ENCODE measurements around the gene TWIST2.

Gene TWIST2

DNA sequence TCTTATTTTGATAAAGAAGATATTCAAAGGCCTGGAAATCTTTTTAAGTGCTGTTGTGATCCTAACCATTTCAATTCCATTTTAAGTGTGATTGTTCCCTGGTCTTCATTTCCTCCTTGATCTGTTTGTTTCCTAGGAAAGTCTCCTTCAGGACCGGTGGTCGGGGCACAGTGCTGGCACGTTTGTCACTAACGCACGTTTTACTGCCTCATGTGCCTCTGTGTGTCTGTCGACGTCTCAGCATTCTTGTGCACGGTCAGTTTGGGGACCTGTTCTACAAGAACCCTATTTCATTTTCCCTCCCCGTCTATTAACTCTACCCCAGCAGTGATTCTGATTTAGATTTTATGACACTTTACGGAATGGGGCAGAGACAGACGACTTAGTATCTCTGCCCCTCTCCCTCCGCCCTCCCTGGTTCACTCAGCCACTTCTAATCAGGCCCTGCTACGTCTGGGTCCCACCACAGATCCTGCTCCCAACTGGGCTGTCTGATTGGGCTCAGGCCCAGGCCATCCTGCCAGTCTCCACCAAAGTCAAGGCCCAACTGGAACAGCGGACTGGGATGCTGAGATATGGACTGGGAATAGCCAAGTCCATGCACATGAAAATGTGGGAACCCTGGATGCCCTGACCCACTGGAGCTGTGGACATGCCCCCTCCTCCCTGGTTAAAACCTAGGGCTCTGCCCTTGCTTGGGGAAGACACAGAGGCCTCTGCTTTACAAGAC lies 95.6 kb downstream of the TWIST2 start:
- no peak for DNase-seq

DNA sequence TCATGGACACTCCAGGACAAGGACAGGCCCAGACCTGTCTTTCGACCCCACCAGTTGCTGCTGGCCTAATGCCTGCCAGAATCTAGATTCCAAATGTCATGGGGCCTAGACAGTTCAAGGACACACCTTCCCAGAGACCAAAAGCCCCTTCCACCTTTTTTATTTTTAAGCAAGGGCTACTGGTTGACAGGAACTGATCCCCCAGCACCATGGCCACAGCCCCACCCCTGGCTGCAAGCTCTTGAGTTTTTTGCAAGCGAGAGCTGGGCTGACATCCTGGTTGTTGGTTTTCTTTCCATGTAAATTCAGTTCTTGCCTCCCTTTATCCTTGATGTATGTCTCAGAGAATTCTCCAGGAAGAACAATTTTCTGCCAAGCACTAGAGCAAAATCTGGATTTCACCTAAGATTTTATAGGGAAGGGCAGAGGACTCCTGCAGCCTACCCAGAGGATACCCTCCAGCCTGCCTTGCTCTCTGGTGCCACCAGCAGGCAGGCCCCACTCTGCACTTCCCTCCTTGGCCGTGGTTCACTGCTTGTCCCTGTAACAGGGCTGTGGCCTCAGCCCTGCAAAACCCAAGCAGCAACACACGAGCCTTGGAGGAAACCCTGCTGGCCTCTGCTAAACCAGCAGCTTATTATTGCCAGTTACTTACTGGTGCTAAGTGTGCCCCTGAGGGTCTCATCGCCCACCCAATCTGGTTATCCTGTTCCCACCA lies 97.7 kb downstream of the TWIST2 start:
- no peak for DNase-seq

DNA sequence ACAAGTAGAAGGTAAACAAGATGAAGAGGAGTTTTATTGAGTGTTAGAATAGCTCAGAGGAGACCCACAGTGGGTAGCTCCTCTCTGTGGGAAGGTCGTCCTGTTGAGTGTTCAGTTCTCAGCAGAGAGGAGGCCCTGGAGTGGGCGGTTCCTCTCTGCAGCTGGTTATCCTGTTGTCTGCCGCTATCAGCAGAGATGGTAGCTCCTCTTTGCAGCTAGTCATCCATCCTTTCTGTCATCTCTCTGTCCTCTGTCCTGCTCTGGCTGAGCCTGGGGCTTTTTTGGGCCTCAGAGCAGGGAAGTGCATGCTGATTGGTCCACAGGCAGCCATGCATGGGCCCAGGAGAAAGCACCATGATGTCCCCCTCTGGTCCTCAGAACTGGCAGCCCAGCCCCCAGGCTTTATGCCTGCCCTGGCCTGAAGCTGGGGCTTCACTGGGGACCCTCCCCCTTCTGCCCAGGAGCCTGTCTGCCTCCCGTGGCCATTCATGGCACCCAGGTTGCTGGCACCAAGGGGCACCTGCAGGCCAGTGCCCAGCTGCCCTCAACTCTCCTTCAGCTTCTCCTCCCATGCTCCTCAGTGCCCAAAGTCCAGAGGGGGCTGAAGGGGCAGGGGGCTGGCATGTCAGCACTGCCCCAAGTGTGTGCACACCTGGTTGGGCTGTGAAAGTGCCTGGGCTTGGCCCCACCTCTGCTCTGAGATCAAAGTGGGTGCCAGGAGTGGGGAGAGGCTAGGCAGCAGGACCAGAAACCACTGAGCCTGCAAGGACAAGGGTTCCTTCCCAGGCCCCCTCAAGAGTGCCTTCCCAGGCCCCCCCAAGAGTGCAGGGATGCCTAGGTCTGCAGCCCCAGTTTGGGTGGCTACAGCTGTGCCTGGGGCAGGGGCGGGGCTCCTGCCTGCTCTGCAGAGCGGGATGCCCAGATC lies 98.7 kb downstream of the TWIST2 start:
- DNase-seq = no peak

DNA sequence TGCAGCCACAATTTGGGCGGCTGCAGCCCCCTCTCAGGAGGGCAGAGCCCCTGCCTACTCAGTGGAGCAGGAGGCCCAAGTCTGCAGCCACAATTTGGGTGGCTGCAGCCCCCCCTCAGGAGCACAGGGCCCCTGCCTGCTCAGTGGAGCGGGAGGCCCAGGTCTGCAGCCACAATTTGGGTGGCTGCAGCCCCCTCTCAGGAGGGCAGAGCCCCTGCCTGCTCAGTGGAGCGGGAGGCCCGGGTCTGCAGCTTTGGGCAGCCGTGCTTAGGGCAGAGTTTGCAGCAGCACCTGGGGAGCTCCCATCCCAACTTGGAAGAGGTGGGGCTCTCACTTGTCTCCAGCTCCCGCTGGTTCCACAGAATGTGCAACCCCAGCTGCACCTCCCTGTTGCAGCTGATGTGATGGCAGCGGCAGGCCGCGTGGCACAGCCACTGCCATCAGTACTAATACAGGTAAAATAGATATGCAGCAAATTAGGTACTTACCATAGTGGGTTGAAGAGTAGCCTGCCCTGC lies 99.4 kb downstream of the TWIST2 start:
- no peak for DNase-seq

DNA sequence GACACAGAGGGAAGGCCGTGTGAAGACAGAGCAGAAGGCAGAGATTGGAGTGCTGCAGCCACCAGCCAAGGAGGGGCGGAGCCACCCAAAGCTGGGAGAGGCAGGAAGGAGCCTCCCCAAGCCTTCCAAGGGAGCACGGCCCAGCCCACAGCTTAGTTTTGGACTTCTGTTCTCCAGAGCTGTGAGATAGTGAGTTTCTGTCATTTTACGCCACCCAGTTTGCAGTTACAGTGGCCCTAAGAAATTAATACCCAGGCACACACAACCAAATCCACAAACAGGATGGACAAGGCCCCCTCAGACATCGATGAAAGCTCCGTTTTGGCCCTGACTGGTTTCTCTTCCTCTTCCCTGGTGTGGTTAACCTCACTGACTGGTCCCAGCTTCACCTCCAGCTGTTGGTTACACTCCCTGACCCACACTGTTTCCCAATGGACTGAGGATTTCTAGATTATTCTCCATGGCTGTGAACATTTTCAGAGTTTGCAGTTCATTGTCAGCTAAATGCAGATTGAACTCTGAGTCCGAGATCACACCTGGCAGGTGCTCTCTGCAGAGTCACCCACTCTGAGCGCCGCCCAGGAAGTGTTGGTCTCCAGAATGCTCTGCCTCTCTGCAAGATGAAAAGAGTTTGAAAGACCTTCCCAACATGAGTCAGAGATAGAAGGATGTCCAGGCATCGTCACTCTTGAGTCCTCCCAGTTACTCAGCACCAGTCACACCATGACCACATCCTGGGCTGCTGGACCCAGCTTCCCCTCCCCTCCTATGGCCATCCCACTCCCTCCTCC lies 100.2 kb downstream of the TWIST2 start:
- DNase-seq = no peak

DNA sequence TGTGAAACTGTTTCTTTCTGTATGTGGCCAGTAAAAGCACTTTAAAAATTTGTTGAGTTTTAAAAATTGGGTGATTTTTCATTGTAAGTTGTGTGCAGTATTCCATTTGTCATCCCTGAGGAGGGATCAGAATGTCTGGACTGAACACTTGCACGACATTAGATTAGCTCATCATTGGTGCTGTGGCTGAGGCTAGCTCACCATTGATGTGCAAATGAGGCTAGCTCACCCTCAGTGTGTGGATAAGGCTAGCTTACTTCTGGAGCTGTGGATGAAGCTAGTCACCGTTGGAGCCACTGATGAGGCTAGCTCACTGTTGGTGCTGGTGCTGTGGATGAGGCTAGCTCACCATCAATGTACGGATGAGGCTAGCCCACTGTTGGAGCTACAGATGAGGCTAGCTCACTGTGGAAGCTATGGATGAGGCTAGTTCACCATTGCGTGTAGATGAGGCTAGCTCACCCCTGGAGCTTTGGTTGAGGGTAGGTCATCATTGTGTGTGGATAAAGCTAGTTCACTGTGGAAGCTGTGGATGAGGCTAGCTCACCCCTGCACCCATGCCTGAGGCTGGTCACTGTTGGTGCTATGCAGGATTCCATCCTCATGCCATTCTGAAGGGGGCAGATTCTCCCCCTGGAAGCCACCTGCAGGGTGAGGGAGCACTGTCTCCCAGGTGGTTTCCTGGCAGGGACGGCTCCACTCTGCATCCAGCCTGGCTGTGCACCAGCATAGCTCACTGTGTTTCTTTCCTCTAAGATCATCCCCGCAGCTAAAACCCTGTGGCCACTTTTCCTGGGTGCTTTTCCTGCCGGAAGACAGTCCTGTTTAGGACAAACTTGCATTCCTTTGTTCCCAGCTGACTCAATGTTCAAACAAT lies 101.1 kb downstream of the TWIST2 start:
- no peak for DNase-seq

DNA sequence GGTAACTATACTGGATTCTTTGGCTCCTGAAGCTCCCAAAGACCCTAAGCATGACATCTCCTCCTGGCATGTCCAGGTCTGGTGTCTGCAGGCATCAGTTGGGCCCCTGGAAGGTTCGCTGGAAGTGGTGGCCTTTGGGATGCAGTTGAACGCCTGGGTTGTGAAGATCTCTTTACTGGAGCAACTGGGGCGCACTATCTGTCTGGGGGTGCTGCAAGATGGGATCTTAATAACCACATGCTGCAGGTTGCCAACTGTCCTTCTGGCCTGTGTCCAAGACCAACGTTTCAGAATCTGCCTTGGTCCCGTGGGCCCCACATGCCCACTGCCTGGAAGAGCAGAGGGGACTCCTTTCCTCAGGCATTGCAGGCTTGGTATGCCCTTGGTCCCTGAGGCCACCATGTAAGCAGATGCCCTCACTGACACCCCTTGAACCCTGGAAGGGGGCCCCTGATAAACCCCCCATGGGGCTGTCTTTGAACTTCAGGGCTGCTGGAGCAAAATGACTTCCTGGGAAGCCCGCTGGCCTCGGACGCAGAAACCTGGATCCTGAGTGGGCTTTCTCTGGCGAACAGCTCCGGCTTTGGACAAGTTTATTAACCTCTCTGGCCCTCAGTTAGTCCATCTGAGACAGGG lies 101.9 kb downstream of the TWIST2 start:
- no peak for DNase-seq

DNA sequence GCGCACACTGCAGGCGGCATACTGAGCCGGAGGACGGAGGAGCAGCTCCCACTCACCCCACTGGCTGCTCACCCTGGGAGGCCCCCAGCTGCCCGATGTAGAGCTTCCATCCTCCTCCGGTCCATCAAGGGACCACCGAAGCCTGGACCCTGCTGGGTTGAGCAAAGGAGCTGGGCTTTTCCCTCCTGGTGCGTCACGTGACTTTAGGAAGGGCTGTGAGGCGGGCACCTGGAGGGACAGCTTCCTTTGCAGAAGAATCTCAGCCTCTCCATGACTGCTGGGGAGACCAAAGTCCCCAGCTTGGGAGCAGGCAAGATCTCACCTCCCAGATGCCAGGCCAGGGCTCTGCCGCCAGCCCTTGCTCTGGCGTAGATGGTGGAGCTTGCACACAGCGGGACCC lies 102.7 kb downstream of the TWIST2 start:
- DNase-seq = no peak

DNA sequence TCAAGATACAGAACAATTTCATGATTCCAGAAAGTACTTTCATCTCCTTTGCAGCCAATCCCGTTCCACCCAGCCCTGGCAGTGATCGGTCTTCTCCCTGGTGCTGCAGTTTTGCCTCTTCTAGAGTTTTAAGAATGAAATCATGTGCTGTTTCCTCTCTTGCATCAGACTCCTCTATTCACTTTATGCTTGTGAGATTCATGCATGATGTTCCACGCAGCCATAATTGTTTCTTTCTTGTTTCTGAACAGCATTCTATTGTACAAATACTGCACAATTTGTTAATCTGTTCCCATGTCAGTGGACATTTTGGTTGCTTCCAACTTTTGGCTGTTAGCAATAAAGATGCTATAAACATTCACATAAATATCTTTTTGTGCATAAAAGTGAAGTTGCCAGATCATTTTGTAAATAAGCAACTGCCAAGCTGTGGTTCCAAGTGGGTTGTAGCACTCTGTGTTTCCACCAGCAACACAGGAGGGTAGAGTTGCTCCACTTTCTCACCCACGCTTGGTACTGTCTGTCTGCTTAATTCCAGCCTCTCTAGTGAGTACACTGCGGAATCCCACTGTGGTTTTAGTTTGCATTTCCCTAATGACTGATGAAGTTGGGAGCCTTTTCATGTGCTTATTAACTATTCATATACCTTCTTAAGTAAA lies 104.5 kb downstream of the TWIST2 start:
- DNase-seq = no peak

DNA sequence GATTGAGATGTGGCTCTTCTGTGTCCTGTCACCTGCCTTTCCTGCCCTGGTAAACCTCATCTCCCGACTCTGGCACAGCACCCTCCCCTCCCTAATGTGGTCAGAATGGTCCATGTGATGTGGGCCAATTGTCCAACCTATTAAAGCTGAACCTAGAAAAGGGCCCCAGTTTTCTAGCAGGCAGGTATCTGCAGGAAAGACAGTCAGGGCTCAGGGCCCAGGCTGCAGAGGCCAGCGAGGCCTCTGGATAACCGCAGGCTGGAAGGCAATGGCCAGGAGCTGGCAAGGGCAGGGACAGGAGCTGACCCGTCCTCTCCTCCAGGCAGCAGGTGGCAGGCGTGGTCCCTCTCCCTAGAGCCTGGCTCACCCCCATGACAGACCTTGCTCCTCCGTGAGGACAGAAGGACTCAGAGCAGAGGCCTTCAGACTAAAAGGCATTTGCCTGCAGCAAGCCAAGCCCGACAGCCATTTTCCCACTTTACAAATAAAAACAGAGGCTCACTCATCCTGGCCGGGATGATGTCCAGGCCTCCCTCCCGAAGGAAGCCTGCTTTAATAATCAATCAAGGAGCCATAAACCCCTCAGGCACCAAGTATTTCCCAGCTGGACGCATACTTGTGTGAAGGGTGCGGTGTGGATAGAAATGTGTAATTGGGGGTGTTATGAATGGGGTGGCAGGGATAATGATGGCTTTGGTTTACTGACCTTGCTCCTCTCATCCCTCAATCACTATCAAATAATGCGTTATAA lies 107.1 kb downstream of the TWIST2 start:
- no peak for DNase-seq

DNA sequence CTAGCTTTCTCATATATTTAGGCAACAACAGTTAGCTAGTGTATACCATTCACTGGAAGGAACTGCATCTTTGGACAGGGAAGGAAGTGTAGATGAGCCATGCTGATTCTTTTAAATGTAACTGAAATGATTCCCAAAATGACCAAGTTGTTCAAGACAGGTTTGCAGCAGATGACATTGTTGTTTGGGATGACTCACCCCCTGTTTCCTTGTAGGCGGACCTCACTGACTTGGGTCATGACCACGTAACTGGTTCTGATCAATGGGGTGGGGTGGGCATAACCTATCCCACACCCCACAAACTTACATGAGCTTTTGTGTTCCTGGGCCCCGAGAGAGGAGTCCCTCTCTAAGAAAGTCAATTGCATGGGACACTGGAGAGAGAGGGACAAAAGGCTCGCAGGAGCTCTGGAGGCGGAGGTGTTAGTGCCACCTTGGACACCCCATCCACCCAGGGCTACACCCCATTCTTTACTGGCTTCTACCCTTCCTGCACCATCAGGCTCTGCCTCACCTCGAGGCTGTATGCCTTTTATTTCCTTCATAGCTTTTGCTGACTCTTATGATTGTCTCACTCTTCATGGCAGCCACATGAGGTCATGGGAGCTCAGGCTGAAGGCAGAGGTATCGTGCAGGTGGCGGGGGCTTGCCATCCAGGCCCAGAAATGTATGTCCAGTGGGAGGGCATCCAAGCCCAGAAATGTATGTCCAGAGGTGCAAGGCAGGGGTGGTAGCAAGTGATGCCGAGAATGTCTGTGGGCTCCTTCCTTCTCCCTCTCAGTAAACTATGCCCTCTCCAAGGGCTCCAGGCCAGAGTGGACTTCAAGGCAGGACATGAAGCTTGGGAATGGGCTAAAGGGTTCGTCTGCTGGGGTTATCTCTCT lies 108.0 kb downstream of the TWIST2 start:
- no peak for DNase-seq

DNA sequence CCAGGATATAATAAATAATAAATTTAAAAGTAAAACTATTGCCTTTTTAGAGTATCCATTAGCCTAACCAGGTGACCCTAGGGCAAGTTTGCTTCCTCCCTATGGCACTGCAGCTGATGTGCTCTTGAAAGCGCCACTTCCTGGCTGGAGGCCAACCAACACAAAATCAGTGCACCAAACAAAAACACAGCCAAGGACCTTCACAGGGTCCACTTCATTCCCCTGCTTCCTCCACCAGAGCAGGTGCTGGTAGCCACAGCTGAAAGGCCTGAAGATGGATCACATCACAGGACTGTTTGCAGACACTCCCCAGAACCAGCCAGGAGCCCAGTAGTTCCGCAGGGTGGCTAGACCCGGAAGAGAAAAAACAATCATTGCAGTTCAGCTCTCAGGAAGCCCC lies 108.8 kb downstream of the TWIST2 start:
- DNase-seq = no peak
